ENCODE measurements around the gene ALOX12.
"Not testable (repeated sequence)": the region's sequence is repeated elsewhere in the genome, so short reads cannot be mapped to it uniquely, and the experiment has no call there.

The ALOX12 gene

GRCh38 chr17:7043182-7043496, 47.3 kb downstream of the ALOX12 start:
- TF ChIP-seq ZFX (IDR thresholded peaks at IDR 0.05; ENCODE audit: borderline replicate concordance), result no peak
- TF ChIP-seq CTCF (IDR thresholded peaks at IDR 0.05), result no peak
- H3K27ac ChIP-seq, result no peak overlapping the region

- H3K27ac ChIP-seq, result peak within 1 kb of the TSS; percentile 100
- TF ChIP-seq ZFX (IDR thresholded peaks at IDR 0.05; ENCODE audit: borderline replicate concordance) (no peak), CTCF (IDR thresholded peaks at IDR 0.05) (no peak)
These were observed 47.8 kb downstream of the ALOX12 start, which contains the start of gene SLC16A11 for GRCh38 chr17:7043497-7044198. SLC16A11 (minus strand) TSS chr17:7044092; CDS start chr17:7043513, 579 bp downstream.

- no peak for TF ChIP-seq ZFX (IDR thresholded peaks at IDR 0.05; ENCODE audit: borderline replicate concordance)
- TF ChIP-seq CTCF (IDR thresholded peaks at IDR 0.05), result peak; percentile 79
- peak overlapping the region; percentile 100 for H3K27ac ChIP-seq
These were observed 49.8 kb downstream of the ALOX12 start for GRCh38 chr17:7045492-7046126.

GRCh38 chr17:7046127-7046724, 50.4 kb downstream of the ALOX12 start:
- TF ChIP-seq CTCF (IDR thresholded peaks at IDR 0.05) (peak; percentile 43), ZFX (IDR thresholded peaks at IDR 0.05; ENCODE audit: borderline replicate concordance) (no peak)
- H3K27ac ChIP-seq, result peak overlapping the region; percentile 100

GRCh38 chr17:7046725-7047397, 51.0 kb downstream of the ALOX12 start:
- H3K27ac ChIP-seq, result peak overlapping the region; percentile 100

GRCh38 chr17:7047566-7047965, 51.7 kb downstream of the ALOX12 start:
- peak overlapping the region; percentile 100 for H3K27ac ChIP-seq
- no peak for TF ChIP-seq ZFX (IDR thresholded peaks at IDR 0.05; ENCODE audit: borderline replicate concordance)
- TF ChIP-seq CTCF (IDR thresholded peaks at IDR 0.05), result no peak

- TF ChIP-seq CTCF (IDR thresholded peaks at IDR 0.05), result no peak
- TF ChIP-seq ZFX (IDR thresholded peaks at IDR 0.05; ENCODE audit: borderline replicate concordance), result no peak
- no peak overlapping the region for H3K27ac ChIP-seq
These were observed 53.1 kb downstream of the ALOX12 start for GRCh38 chr17:7048968-7049367.

GRCh38 chr17:7050583-7050982, 54.7 kb downstream of the ALOX12 start:
- not testable (repeated sequence) for H3K27ac ChIP-seq
